PFSK-1 (cell line): ENCODE measurements around the gene NSRP1.

Experiments used
- FOXP2 ChIP-seq: optimal IDR thresholded peaks from 2 replicates; pipeline ENCODE3; 2011; ENCODE audit warnings: borderline replicate concordance, control low read depth, inconsistent platforms; ENCODE audit not compliant: insufficient read depth; ENCODE audit errors: extremely low read length, extremely low read depth
- POLR2AphosphoS5 ChIP-seq: IDR thresholded peaks from 2 replicates; pipeline ENCODE4 v1.6.1; 2012; ENCODE audit warnings: low read depth, mild to moderate bottlenecking, control low read depth, low read length, moderate library complexity
- SIN3A ChIP-seq: IDR thresholded peaks from 2 replicates; pipeline ENCODE4 v1.6.1; 2012; ENCODE audit warnings: mild to moderate bottlenecking, low read length, moderate library complexity, borderline replicate concordance; ENCODE audit not compliant: insufficient read depth
- TAF1 ChIP-seq: IDR thresholded peaks from 2 replicates; pipeline ENCODE4 v1.6.1; 2012; ENCODE audit warnings: low read length, control low read depth, borderline replicate concordance; ENCODE audit not compliant: insufficient read depth
- TF ChIP-seq, protein P1 (sequence below), 2 experiments: IDR thresholded peaks; 2 replicates each; pipeline versions ENCODE4 v1.6.1 to v1.8.0; 2011 to 2012; ENCODE audit warnings: low read depth in 2 of 2, low read length in 2 of 2, control low read depth in 1 of 2, inconsistent platforms in 1 of 2, mild to moderate bottlenecking in 1 of 2, moderate library complexity in 1 of 2; ENCODE audit not compliant: insufficient read depth in 1 of 2

The NSRP1 gene

DNA sequence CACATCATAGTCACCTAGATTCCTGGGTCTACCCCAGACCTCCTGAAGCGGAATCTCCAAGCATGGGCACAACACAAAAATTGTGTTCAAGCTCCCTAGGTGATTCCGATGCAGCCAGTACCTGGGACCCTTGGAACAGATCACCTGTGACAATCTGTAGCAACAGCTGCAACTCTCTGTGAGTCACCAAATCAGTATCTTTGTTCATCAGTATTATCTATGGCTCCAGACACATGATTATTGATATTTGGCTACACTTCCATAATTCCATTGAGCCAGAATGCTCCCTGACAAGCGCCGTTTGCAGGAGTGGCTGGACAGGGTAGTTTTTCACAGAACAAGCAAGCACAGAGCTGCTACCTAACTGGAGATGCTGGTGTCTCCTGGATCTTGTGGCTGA is 102.7 kb downstream of the NSRP1 start:
- TF ChIP-seq POLR2AphosphoS5 (no peak), FOXP2 (no peak), TAF1 (no peak), SIN3A (no peak)
- TF ChIP-seq, protein P1, sequence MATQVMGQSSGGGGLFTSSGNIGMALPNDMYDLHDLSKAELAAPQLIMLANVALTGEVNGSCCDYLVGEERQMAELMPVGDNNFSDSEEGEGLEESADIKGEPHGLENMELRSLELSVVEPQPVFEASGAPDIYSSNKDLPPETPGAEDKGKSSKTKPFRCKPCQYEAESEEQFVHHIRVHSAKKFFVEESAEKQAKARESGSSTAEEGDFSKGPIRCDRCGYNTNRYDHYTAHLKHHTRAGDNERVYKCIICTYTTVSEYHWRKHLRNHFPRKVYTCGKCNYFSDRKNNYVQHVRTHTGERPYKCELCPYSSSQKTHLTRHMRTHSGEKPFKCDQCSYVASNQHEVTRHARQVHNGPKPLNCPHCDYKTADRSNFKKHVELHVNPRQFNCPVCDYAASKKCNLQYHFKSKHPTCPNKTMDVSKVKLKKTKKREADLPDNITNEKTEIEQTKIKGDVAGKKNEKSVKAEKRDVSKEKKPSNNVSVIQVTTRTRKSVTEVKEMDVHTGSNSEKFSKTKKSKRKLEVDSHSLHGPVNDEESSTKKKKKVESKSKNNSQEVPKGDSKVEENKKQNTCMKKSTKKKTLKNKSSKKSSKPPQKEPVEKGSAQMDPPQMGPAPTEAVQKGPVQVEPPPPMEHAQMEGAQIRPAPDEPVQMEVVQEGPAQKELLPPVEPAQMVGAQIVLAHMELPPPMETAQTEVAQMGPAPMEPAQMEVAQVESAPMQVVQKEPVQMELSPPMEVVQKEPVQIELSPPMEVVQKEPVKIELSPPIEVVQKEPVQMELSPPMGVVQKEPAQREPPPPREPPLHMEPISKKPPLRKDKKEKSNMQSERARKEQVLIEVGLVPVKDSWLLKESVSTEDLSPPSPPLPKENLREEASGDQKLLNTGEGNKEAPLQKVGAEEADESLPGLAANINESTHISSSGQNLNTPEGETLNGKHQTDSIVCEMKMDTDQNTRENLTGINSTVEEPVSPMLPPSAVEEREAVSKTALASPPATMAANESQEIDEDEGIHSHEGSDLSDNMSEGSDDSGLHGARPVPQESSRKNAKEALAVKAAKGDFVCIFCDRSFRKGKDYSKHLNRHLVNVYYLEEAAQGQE (IDR thresholded peaks at IDR 0.05; ENCODE audit: insufficient read depth in 1 of 2, low read depth in 2 of 2, low read length in 2 of 2) = no peak

- TF ChIP-seq SIN3A = no peak
- TF ChIP-seq, protein P1 (IDR thresholded peaks at IDR 0.05; ENCODE audit: insufficient read depth in 1 of 2, low read depth in 2 of 2, low read length in 2 of 2) = no peak
Measured at GRCh38 chr17:30219833-30220232, 103.2 kb downstream of the NSRP1 start.

DNA sequence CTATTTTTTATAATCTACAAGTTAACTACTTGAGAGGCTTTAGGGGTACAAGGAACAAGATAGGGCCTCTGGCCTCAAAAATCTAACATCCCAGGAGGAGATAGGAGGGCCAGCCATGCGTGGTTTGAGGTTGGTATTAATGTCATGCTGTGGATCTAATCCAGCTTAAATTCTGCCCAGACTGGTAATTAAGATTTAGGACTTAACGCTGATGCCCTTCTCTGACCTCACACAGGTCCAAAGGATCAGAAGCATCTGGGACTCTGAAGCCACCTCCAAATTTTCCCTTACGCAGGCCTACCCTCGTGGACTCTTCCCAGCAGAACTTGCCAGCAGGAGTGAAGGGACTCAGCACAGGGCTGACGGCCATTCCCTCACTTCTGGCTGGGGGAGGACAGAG is 103.8 kb downstream of the NSRP1 start:
- no peak for TF ChIP-seq FOXP2
- no peak for TF ChIP-seq POLR2AphosphoS5
- no peak for TF ChIP-seq TAF1
- TF ChIP-seq, protein P1 (IDR thresholded peaks at IDR 0.05; ENCODE audit: insufficient read depth in 1 of 2, low read depth in 2 of 2, low read length in 2 of 2) = no peak
- no peak for TF ChIP-seq SIN3A

- TF ChIP-seq TAF1 (no peak), POLR2AphosphoS5 (no peak), SIN3A (no peak), FOXP2 (no peak)
- TF ChIP-seq, protein P1 (IDR thresholded peaks at IDR 0.05; ENCODE audit: insufficient read depth in 1 of 2, low read depth in 2 of 2, low read length in 2 of 2) = no peak
Measured at GRCh38 chr17:30221346-30221745, 104.7 kb downstream of the NSRP1 start.

- TF ChIP-seq TAF1 = no peak
- no peak for TF ChIP-seq POLR2AphosphoS5
- TF ChIP-seq, protein P1 (IDR thresholded peaks at IDR 0.05; ENCODE audit: insufficient read depth in 1 of 2, low read depth in 2 of 2, low read length in 2 of 2) = no peak
- TF ChIP-seq FOXP2 = no peak
- no peak for TF ChIP-seq SIN3A
Measured at GRCh38 chr17:30222251-30222650, 105.6 kb downstream of the NSRP1 start.
